ENCODE measurements around the gene SYT2. TPM values are rescaled to one million over a fixed set of nuclear protein-coding genes. Genes with fewer than 3 reads are reported as not detected.

The SYT2 gene
- total and polyA plus RNA-seq, 4 donors = 0.01 to 0.23 (median 0.03) TPM

GRCh38 chr1:202586871-202587270 lies 123.4 kb downstream of the SYT2 start:
- H3K27ac ChIP-seq (ENCODE audit: low read depth in 1 of 2, low read length in 1 of 2) = peak overlapping the region in 1 of 2 donors; percentile 85
- H3K4me1 ChIP-seq (ENCODE audit: control insufficient read depth in 5 of 5, insufficient read depth in 5 of 5, low read length in 5 of 5) = peaks cover 13 to 35% (median 26%) of the 10 kb centered on the region in 5 donors
- ATAC-seq (ENCODE audit: insufficient read depth, low FRiP score) = no peak
- H3K4me3 ChIP-seq = no peak overlapping the region
- no peak overlapping the region for H3K9ac ChIP-seq (ENCODE audit: insufficient read depth in 1 of 2, low read length in 2 of 2)
- H3K36me3 ChIP-seq (ENCODE audit: control insufficient read depth in 4 of 4, insufficient read depth in 4 of 4, low read length in 4 of 4) = peaks cover 0 to 5% (median 3%) of the 10 kb centered on the region in 4 donors
- no peaks in the 10 kb centered on the region for H3K9me3 ChIP-seq (ENCODE audit: control insufficient read depth in 4 of 4, insufficient read depth in 3 of 4, low read length in 3 of 4)
- 81 to 94% methylated on average over 1 of the region's 1 CpG for WGBS, 2 donors
- H3K27me3 ChIP-seq (ENCODE audit: control insufficient read depth in 3 of 3, insufficient read depth in 3 of 3, low read length in 2 of 3) = no peaks in the 10 kb centered on the region
- no peak for TF ChIP-seq CTCF (IDR thresholded peaks at IDR 0.05; ENCODE audit: control extremely low read depth, extremely low read depth)
- no peak for DNase-seq

GRCh38 chr1:202586018-202586821 lies 124.0 kb downstream of the SYT2 start:
- H3K9ac ChIP-seq (ENCODE audit: insufficient read depth in 1 of 2, low read length in 2 of 2) = no peak overlapping the region
- WGBS, 2 donors = 42 to 45% methylated on average over 4 of the region's 4 CpGs
- H3K27me3 ChIP-seq (ENCODE audit: control insufficient read depth in 3 of 3, insufficient read depth in 3 of 3, low read length in 2 of 3) = no peaks in the 10 kb centered on the region
- H3K36me3 ChIP-seq (ENCODE audit: control insufficient read depth in 4 of 4, insufficient read depth in 4 of 4, low read length in 4 of 4) = peaks cover 3 to 9% (median 4%) of the 10 kb centered on the region in 4 donors
- no peak overlapping the region for H3K4me3 ChIP-seq
- peaks cover 13 to 37% (median 26%) of the 10 kb centered on the region in 5 donors for H3K4me1 ChIP-seq (ENCODE audit: control insufficient read depth in 5 of 5, insufficient read depth in 5 of 5, low read length in 5 of 5)
- ATAC-seq (ENCODE audit: insufficient read depth, low FRiP score) = no peak
- TF ChIP-seq CTCF (IDR thresholded peaks at IDR 0.05; ENCODE audit: control extremely low read depth, extremely low read depth) = no peak
- no peaks in the 10 kb centered on the region for H3K9me3 ChIP-seq (ENCODE audit: control insufficient read depth in 4 of 4, insufficient read depth in 3 of 4, low read length in 3 of 4)
- peak overlapping the region in 1 of 2 donors; percentile 85 for H3K27ac ChIP-seq (ENCODE audit: low read depth in 1 of 2, low read length in 1 of 2)
- DNase-seq = peak; percentile 72 to 80 (median 79)

- DNase-seq (no peak), ATAC-seq (ENCODE audit: insufficient read depth, low FRiP score) (no peak)
- Histone ChIP-seq H3K27me3 (ENCODE audit: control insufficient read depth in 3 of 3, insufficient read depth in 3 of 3, low read length in 2 of 3) (no peaks in the 10 kb centered on the region), H3K9ac (ENCODE audit: insufficient read depth in 1 of 2, low read length in 2 of 2) (no peak overlapping the region), H3K4me3 (no peak overlapping the region), H3K36me3 (ENCODE audit: control insufficient read depth in 4 of 4, insufficient read depth in 4 of 4, low read length in 4 of 4) (peaks cover 4 to 15% (median 9%) of the 10 kb centered on the region in 4 donors), H3K4me1 (ENCODE audit: control insufficient read depth in 5 of 5, insufficient read depth in 5 of 5, low read length in 5 of 5) (peaks cover 13 to 44% (median 30%) of the 10 kb centered on the region in 5 donors), H3K9me3 (ENCODE audit: control insufficient read depth in 4 of 4, insufficient read depth in 3 of 4, low read length in 3 of 4) (no peaks in the 10 kb centered on the region), H3K27ac (ENCODE audit: low read depth in 1 of 2, low read length in 1 of 2) (peak overlapping the region in 1 of 2 donors; percentile 85)
- no peak for TF ChIP-seq CTCF (IDR thresholded peaks at IDR 0.05; ENCODE audit: control extremely low read depth, extremely low read depth)
These were observed 124.7 kb downstream of the SYT2 start for GRCh38 chr1:202585590-202585933.

Data from lung (tissue), 12 donors.